Esophagus (tissue), 2 donors: ENCODE data around the gene DUS3L. TPM values are rescaled to one million over a fixed set of nuclear protein-coding genes. Genes with fewer than 3 reads are reported as not detected.
A peak's percentile ranks its signal among the peaks of the same experiment; 100 is the strongest.

Experiments
- H3K27ac ChIP-seq, 2 donors: one replicate each; pipeline ENCODE4 v1.5.1; 2013; ENCODE audit warnings: low read depth in 2 of 2, mild to moderate bottlenecking in 2 of 2, inconsistent platforms in 1 of 2, low read length in 1 of 2, moderate library complexity in 1 of 2
- H3K27me3 ChIP-seq, 2 donors: one replicate each; pipeline ENCODE4 v1.6.1; 2013; ENCODE audit warnings: low read length in 2 of 2, control low read depth in 1 of 2, mild to moderate bottlenecking in 1 of 2; ENCODE audit not compliant: insufficient read depth in 2 of 2, control insufficient read depth in 1 of 2
- H3K36me3 ChIP-seq, 2 donors: one replicate each; pipeline ENCODE4 v1.6.1; 2013; ENCODE audit warnings: low read length in 1 of 2; ENCODE audit not compliant: control insufficient read depth in 2 of 2, insufficient read depth in 2 of 2
- H3K4me1 ChIP-seq, 2 donors: one replicate each; pipeline ENCODE4 v1.6.1; 2013; ENCODE audit warnings: low read length in 1 of 2; ENCODE audit not compliant: control insufficient read depth in 2 of 2, insufficient read depth in 2 of 2
- H3K4me3 ChIP-seq, 2 donors: one replicate each; pipeline ENCODE4 v1.5.1; 2013; ENCODE audit warnings: low read length in 2 of 2, mild to moderate bottlenecking in 2 of 2, low read depth in 1 of 2, moderate library complexity in 1 of 2
- H3K9me3 ChIP-seq, 2 donors: one replicate each; pipeline ENCODE4 v1.6.1; 2013; ENCODE audit warnings: mild to moderate bottlenecking in 2 of 2, low read depth in 1 of 2, low read length in 1 of 2, moderate library complexity in 1 of 2; ENCODE audit not compliant: control insufficient read depth in 2 of 2, insufficient read depth in 1 of 2
- WGBS, 2 donors: extraction: QIAGEN DNeasy Blood & Tissue Kit; methylation state at CpG; one replicate each; pipeline ENCODE4 v1.1.7; 2013; 5-methylcytosine and 5-hydroxymethylcytosine counted together
- polyA plus RNA-seq, 2 donors: library from polyadenylated mRNA; stranded (reverse); fragments of 200-250 nt; gene quantifications; one replicate each; pipeline ENCODE4 v1.2.3, GENCODE V29; 2013
- donor health status: healthy with polysubstance abuse.
- donor health status: Bipolar disorder and iron deficiency.

Gene DUS3L, protein sequence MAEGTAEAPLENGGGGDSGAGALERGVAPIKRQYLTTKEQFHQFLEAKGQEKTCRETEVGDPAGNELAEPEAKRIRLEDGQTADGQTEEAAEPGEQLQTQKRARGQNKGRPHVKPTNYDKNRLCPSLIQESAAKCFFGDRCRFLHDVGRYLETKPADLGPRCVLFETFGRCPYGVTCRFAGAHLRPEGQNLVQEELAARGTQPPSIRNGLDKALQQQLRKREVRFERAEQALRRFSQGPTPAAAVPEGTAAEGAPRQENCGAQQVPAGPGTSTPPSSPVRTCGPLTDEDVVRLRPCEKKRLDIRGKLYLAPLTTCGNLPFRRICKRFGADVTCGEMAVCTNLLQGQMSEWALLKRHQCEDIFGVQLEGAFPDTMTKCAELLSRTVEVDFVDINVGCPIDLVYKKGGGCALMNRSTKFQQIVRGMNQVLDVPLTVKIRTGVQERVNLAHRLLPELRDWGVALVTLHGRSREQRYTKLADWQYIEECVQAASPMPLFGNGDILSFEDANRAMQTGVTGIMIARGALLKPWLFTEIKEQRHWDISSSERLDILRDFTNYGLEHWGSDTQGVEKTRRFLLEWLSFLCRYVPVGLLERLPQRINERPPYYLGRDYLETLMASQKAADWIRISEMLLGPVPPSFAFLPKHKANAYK
- 10 to 100 TPM; 32.3 to 53.9 TPM for polyA plus RNA-seq

DNA sequence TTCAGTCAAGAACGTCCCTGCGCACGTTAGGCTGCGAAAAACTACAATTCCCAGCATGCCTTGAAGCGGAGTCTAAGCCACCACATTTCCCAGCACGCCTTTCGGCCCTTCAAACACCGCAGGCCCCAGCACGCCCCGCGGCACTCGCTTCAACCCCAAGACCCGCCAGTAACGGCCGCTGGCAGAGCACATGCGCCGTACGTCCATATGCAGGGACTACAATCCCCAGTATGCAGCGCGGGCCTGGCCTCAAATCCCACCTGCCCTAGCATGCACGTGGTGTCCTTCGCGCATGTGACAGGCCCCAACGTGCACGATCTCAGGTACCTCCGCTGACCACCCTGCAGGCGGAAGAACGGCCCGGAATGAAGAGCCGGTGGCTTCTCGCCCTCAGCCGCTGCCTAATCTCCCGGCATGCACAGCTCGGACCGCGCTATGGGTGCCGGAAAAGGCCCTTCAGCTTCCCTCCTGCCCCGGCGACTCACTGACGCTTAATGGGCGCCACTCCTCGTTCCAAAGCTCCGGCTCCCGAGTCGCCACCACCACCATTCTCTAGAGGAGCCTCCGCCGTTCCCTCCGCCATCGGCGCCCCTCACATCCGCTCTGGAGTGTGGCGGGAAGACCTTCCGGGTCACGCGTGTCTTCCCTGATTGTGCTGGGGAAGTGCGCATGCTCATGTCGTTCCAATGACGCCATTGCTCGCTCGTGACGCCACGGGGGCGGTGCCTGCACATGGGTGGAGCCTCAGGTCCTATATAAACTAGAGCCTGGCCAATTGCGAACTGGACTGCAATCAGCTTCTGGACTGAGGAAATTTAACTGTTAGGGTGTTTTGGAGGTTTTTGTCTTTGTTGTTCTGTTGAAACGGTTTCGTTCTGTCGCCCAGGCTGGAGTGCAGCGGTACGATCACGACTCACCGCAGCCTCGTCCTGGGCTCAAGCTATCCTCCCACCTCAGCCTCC is at the start of gene DUS3L:
Gene DUS3L, minus strand, starts transcription at position 605 of the 962 bp plus-strand sequence. Its CDS starts 22 bp downstream, at position 583.
- H3K9me3 ChIP-seq, result no peaks in the 10 kb centered on the region
- WGBS, 2 donors, result 11% methylated on average over 71 to 72 of the region's 72 CpGs
- no peaks in the 10 kb centered on the region for H3K27me3 ChIP-seq
- H3K27ac ChIP-seq, result peak within 1 kb of the TSS; percentile 94 to 100
- H3K4me3 ChIP-seq, result peak within 1 kb of the TSS; percentile 78 to 80
- H3K4me1 ChIP-seq, result peaks cover 0 to 9% of the 10 kb centered on the region in 2 donors
- peaks cover 8 to 30% of the 10 kb centered on the region in 2 donors for H3K36me3 ChIP-seq

DNA sequence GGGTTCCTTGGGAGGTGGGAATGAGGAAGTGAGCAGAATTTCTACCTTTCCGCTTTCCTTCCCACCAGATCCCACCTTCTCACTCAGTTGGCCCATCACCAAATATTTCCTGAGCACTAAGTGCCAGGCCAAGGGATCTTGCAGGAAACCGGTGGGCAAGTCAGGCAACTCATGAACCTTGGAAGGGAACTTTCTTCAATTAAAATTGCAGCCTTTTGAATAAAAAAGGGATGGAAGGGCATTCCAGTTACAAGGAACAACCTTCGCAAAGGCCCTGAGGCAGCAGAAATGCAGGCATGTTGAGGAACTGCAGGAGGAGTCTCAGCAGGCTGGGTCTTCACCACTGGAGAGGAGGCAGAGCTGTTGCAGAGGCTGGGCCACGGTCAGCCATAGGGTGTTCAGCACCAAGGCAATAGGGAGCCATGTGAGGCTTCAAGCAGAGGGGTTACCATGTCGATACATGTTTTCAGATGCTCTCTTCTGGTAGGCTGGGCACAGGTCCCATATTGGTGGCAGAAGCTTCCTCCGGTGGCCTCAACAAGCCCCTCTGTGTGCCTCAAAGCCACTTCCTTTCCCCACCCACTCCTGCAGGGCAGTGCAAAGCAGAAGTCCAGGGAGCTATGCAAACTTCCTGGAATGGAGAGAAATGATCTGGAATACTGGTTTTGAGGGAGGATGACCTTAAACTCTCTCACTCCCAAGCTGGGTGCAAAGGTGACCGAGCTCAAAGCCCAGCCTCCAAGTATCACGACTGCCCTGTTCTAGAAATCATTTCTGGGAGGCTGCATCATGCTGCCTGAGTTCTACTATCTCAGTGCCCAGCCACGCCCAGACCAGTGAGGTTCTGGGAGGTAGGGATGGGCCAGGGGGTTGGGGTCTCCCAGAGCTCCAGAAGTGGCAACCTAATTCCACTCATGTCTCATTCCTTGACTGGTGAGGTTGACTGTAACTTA is 48.4 kb upstream of the DUS3L start, which contains the start of gene FUT6:
Gene FUT6, minus strand, starts transcription at position 638 of the 953 bp plus-strand sequence. CDS start 7,135 bp downstream, outside the sequence.
- Histone ChIP-seq H3K36me3 (peaks cover 0 to 4% of the 10 kb centered on the region in 2 donors), H3K9me3 (no peaks in the 10 kb centered on the region), H3K4me3 (peak within 1 kb of the TSS; percentile 56 to 63), H3K4me1 (peaks cover 0 to 14% of the 10 kb centered on the region in 2 donors), H3K27me3 (no peaks in the 10 kb centered on the region), H3K27ac (peak within 1 kb of the TSS; percentile 69 to 86)
- WGBS, 2 donors, result 75 to 81% methylated on average over 9 of the region's 9 CpGs

DNA sequence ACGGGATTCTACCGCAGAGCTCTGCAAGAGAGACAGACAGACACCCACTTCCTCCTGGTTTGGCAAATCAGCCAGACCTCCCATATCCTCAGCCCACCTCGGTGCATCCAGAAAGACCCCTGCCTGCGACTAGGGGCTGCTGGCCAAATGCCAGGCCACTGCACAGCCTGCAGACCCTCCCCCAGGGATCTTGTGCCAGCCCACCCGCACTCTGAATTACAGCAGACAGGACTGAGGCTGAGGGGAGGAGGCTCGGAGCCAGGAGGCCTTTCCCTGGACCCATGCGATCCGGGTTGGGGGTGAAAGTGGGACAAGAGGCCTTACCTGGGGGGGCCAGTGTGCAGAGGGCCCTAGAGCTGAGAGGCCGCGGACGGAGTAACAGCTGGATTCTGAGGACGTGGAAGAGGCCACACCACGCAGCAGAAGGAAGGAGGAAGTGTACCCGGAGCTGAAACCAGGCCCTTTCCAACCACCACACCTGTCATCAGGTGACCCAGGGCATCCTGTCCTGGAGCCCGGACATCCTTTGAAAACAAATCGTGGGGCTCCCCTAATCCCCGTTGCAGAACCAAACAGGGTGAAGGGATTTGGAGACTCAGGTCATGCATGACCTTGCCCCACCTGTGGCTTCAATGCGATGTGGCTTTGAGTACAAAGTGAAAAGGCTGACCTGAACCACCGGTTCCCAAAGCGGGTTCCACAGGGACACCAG is 47.5 kb upstream of the DUS3L start:
- Histone ChIP-seq H3K4me3 (peak overlapping the region; percentile 56 to 63), H3K27ac (peak overlapping the region; percentile 69 to 86), H3K9me3 (no peaks in the 10 kb centered on the region), H3K4me1 (peaks cover 0 to 11% of the 10 kb centered on the region in 2 donors), H3K27me3 (no peaks in the 10 kb centered on the region), H3K36me3 (peaks cover 0 to 1% of the 10 kb centered on the region in 2 donors)
- 47 to 56% methylated on average over 20 of the region's 20 CpGs for WGBS, 2 donors

DNA sequence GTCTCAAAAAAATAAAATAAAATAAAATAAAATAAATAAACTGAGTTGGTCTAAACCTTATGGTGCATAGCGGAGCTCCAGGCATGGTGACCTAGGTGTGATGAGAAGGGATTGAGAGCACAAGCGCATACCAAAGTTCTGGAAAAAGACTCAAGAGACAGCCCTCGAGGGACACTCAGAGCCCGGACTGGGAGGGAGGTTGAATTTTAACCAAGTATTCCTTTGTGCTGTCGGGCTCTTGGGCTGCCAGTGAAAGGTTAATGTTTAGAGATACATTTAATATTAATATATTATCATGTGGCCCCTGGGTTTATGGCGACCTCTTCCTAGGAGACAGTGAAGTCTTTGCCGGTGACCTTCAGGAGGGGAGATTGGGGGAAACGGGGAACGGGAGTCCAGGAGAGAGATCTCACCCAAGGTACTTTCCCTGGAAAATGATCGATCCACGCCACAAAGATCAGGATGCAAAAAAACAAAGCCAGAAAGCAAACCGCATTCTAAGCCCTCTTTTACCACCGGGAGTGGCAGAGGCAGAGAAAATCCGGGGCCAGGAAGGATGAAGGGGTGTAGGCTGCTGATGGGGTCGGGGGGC is 46.9 kb upstream of the DUS3L start:
- H3K27ac ChIP-seq, result peak overlapping the region; percentile 69 to 86
- H3K4me3 ChIP-seq, result peak overlapping the region; percentile 56 to 63
- H3K27me3 ChIP-seq, result no peaks in the 10 kb centered on the region
- peaks cover 0 to 10% of the 10 kb centered on the region in 2 donors for H3K4me1 ChIP-seq
- 44 to 47% methylated on average over 15 of the region's 15 CpGs for WGBS, 2 donors
- H3K36me3 ChIP-seq, result no peaks in the 10 kb centered on the region
- no peaks in the 10 kb centered on the region for H3K9me3 ChIP-seq

DNA sequence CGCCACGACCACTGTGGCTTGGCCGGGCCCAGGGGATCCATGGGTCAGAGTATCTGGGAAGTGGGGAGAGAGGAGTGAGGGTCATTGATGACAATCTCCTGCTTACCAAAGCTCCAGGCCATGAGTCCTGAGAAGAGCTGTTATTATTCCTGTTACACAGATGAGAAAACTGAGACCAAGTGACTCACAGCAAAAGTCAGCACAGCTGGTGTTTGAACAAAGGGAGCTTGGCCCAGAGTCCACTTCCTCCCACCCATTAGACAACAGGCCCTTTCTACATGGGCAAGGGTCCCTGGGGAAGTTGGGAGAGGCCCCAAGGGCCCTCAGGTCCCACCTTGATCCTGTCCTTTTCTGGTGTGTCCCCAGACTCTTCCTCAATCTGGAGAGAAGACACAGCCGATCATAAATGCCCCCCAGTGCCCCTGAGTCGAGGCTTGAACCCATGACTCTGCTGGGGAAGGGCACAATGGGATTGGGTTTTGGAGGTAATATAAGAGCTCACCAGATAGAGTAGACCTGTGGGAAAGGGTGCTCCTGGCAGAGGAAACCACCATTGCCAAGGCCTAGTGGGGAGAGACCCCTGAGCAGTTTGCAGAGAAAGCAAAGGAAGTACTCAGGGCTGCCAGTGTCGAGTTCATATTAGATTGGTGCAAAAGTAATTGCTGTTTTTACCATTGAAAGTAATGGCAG is 41.7 kb upstream of the DUS3L start:
- Histone ChIP-seq H3K9me3 (no peaks in the 10 kb centered on the region), H3K36me3 (peaks cover 0 to 11% of the 10 kb centered on the region in 2 donors), H3K27me3 (no peaks in the 10 kb centered on the region), H3K27ac (no peak overlapping the region), H3K4me3 (no peak overlapping the region), H3K4me1 (peaks cover 4 to 8% of the 10 kb centered on the region in 2 donors)
- 89% methylated on average over 6 of the region's 6 CpGs for WGBS, 2 donors

DNA sequence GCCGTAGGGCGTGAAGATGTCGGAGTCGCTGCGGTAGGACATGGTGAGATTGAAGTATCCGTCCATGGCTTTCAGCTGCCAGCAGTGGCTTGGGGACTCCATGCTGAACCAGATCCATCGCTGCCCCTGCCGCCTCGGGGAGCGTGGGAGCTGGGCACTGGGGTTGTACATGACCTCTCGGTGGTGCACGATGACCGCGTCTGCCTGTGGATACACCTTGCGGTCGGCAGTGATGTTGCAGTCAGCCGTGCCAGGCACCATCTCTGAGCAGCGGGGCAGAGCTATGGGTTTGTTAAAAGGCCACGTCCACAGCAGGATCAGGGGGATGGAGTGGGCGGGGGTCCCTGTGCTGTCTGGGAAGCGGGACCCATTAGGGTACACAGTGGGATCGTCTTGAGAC is 41.1 kb upstream of the DUS3L start:
- Histone ChIP-seq H3K4me3 (no peak overlapping the region), H3K36me3 (peaks cover 0 to 11% of the 10 kb centered on the region in 2 donors), H3K4me1 (peaks cover 4 to 8% of the 10 kb centered on the region in 2 donors), H3K9me3 (no peaks in the 10 kb centered on the region), H3K27me3 (no peaks in the 10 kb centered on the region), H3K27ac (no peak overlapping the region)
- WGBS, 2 donors, result 86 to 90% methylated on average over 19 to 22 of the region's 22 CpGs

DNA sequence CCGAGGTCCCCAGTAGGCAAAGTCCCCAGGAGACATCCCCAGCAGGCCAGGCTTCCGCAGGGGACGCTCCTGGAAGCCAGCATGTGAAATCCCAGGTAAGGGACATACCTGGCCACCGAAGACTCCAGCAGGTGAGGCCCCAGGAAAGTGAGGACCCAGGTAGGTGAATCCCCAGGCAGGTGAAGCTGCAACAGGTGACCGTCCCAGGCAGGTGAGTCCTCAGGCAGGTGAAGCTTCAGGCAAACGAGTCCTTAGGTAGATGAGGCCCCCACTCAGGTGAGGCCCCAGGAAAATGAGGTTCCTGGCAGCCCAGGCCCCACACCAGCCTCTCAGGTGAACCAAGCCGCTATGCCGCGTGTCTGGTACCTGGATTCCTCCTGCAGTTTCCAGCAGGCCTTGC is 40.2 kb upstream of the DUS3L start:
- Histone ChIP-seq H3K27me3 (no peaks in the 10 kb centered on the region), H3K36me3 (peaks cover 0 to 11% of the 10 kb centered on the region in 2 donors), H3K27ac (no peak overlapping the region), H3K4me3 (peak overlapping the region; percentile 30 to 31), H3K9me3 (no peaks in the 10 kb centered on the region), H3K4me1 (peaks cover 4 to 8% of the 10 kb centered on the region in 2 donors)
- 82 to 84% methylated on average over 9 of the region's 9 CpGs for WGBS, 2 donors
